Stomach (tissue), 9 donors: Measurements from ENCODE around the gene EEF2K. TPM values are rescaled to one million over a fixed set of nuclear protein-coding genes. Genes with fewer than 3 reads are reported as not detected.
A peak's percentile ranks its signal among the peaks of the same experiment; 100 is the strongest.

Source experiments
- DNase-seq, 2 donors: peaks; one replicate each; pipeline versions ENCODE4 v3.0.0 to v3.0.0-alpha.2; 2013 to 2019
- H3K27ac ChIP-seq, 5 donors: fragments of 200-600 bp in 4 of 5; sonication (generic) in 4 of 5; one replicate each; pipeline ENCODE4 v1.5.1; 2013 to 2019; ENCODE audit warnings: mild to moderate bottlenecking in 1 of 5, moderate library complexity in 1 of 5
- H3K27me3 ChIP-seq, 3 donors: fragments of 200-600 bp; sonication (generic); one replicate each; pipeline ENCODE4 v1.5.1; 2017 to 2019; ENCODE audit warnings: mixed run types in 1 of 3
- H3K36me3 ChIP-seq, 4 donors: fragments of 200-600 bp; sonication (generic); 1 replicate in 3 of 4; 2 replicates in 1 of 4; pipeline ENCODE4 v1.5.1; 2016 to 2019
- H3K4me1 ChIP-seq, 4 donors: fragments of 200-600 bp; sonication (generic); one replicate each; pipeline ENCODE4 v1.5.1; 2016 to 2019
- H3K4me3 ChIP-seq, 4 donors: fragments of 200-600 bp; sonication (generic) in 3 of 4; one replicate each; pipeline ENCODE4 v1.5.1; 2016 to 2019; ENCODE audit warnings: mild to moderate bottlenecking in 1 of 4
- H3K9me3 ChIP-seq, 4 donors: fragments of 200-600 bp; sonication (generic); one replicate each; pipeline ENCODE4 v1.5.1; 2016 to 2019
- EP300 ChIP-seq: sonication (generic); formaldehyde crosslinking; IDR thresholded peaks from one replicate; pipeline ENCODE4 v1.6.1; 2017; ENCODE audit warnings: antibody characterized with exemption
- POLR2A ChIP-seq, 4 donors: fragments of 450-650 bp; IDR thresholded peaks; one replicate each; pipeline ENCODE4 v1.6.1; 2016; ENCODE audit warnings: antibody characterized with exemption in 4 of 4, control low read depth in 2 of 4, mild to moderate bottlenecking in 1 of 4, moderate library complexity in 1 of 4
- POLR2AphosphoS5 ChIP-seq, 3 donors: sonication (generic); formaldehyde crosslinking; IDR thresholded peaks; one replicate each; pipeline ENCODE4 v1.6.1; 2016; ENCODE audit warnings: antibody characterized with exemption in 3 of 3
- WGBS, 5 donors: extraction: QIAGEN DNeasy Blood & Tissue Kit in 3 of 5; methylation state at CpG; one replicate each; pipeline versions ENCODE4 v1.1.5 to v1.1.7; 2013 to 2018; 5-methylcytosine and 5-hydroxymethylcytosine counted together
- intact Hi-C: fragments of 100-400 bp; cut with DNase I; formaldehyde crosslinking; loops from one replicate; pipeline ENCODE4 v1.15.1; 2023; ENCODE audit warnings: low total_unique reads
- polyA plus RNA-seq, 3 donors: library from polyadenylated mRNA; stranded (reverse); fragments of 200-250 nt; gene quantifications; one replicate each; pipeline ENCODE4 v1.2.3, GENCODE V29; 2013
- total RNA-seq, 5 donors: library from RNA; depleted of rRNA; stranded (reverse); fragments of >200 nt; gene quantifications; one replicate each; pipeline versions ENCODE4 v1.1.0 to v1.2.3, GENCODE V29; 2014 to 2016
- TF ChIP-seq, protein P1 (sequence below), 7 experiments: fragments of 450-650 bp in 4 of 7; fragments of 200-600 bp in 3 of 7; sonication (generic) in 3 of 7; IDR thresholded peaks; one replicate each; pipeline ENCODE4 v1.5.1; 2016 to 2019; ENCODE audit warnings: antibody characterized with exemption in 7 of 7, control low read depth in 2 of 7, mild to moderate bottlenecking in 1 of 7
- donor health status: healthy with polysubstance abuse.
- donor health status: Bipolar disorder and iron deficiency.
- donor health status: healthy.

The EEF2K gene
- total and polyA plus RNA-seq, 8 donors, result 3.4 to 170 (median 27.1) TPM

- Histone ChIP-seq H3K27me3 (no peaks in the 10 kb centered on the region), H3K27ac (peak overlapping the region; percentile 80 to 96 (median 92)), H3K36me3 (peaks cover 0 to 6% (median 3%) of the 10 kb centered on the region in 4 donors), H3K4me1 (peaks cover 33 to 61% (median 49%) of the 10 kb centered on the region in 4 donors), H3K4me3 (peak overlapping the region; percentile 84 to 99 (median 92)), H3K9me3 (no peaks in the 10 kb centered on the region)
- peak; percentile 88 to 92 for DNase-seq
- 3 to 6% (median 5%) methylated on average over 25 to 35 of the region's 35 CpGs for WGBS, 5 donors
- intact Hi-C loops, result no loop called here
- TF ChIP-seq POLR2AphosphoS5 (IDR thresholded peaks at IDR 0.05) (peak in 2 of 3 donors; percentile 43 to 72), EP300 (no peak)
Observed at GRCh38 chr16:22206842-22207714, 1.0 kb downstream of the EEF2K start.

DNA sequence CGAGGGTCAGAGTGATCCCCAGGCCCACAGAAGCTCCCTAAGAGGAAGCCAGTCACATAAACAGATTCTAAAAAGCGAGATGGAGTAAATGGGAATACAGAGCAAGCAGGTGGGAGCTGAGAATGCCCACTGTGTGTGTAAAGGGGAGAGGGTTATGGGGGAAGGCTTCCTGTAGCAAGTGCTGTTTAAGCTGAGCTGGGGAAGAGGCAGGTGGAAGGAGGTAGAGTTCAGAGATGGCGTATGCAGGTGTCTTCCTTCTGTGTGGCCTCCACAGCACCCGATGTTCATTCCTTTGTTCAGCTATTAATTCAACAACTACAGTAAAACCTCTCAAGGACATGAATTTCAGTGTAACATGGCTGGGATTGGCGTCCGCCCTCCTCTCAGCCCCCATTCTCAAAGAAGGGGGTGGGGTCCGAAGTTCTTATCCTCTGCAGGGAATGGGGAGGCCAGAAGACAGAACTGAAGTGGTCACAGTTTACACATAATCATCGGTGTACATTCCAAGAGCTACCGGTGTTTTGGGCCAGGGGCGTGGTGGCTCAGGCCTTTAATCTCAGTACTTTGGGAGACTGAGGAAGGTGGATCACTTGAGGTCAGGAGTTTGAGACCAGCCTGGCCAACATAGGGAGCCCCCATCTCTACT, 1.8 kb downstream of the EEF2K start:
- Histone ChIP-seq H3K4me3 (peak overlapping the region; percentile 84 to 99 (median 92)), H3K9me3 (no peaks in the 10 kb centered on the region), H3K36me3 (peaks cover 0 to 13% (median 10%) of the 10 kb centered on the region in 4 donors), H3K27ac (peak overlapping the region in 4 of 5 donors; percentile 87 to 96 (median 93)), H3K4me1 (peaks cover 33 to 69% (median 51%) of the 10 kb centered on the region in 4 donors), H3K27me3 (no peaks in the 10 kb centered on the region)
- intact Hi-C loops, result no loop called here
- no peak for TF ChIP-seq POLR2A (IDR thresholded peaks at IDR 0.05)
- TF ChIP-seq, protein P1, sequence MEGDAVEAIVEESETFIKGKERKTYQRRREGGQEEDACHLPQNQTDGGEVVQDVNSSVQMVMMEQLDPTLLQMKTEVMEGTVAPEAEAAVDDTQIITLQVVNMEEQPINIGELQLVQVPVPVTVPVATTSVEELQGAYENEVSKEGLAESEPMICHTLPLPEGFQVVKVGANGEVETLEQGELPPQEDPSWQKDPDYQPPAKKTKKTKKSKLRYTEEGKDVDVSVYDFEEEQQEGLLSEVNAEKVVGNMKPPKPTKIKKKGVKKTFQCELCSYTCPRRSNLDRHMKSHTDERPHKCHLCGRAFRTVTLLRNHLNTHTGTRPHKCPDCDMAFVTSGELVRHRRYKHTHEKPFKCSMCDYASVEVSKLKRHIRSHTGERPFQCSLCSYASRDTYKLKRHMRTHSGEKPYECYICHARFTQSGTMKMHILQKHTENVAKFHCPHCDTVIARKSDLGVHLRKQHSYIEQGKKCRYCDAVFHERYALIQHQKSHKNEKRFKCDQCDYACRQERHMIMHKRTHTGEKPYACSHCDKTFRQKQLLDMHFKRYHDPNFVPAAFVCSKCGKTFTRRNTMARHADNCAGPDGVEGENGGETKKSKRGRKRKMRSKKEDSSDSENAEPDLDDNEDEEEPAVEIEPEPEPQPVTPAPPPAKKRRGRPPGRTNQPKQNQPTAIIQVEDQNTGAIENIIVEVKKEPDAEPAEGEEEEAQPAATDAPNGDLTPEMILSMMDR (IDR thresholded peaks at IDR 0.05), result no peak
- TF ChIP-seq POLR2AphosphoS5 (IDR thresholded peaks at IDR 0.05), result no peak
- TF ChIP-seq EP300, result no peak
- 32 to 45% (median 36%) methylated on average over 10 of the region's 10 CpGs for WGBS, 5 donors
- no peak for DNase-seq

DNA sequence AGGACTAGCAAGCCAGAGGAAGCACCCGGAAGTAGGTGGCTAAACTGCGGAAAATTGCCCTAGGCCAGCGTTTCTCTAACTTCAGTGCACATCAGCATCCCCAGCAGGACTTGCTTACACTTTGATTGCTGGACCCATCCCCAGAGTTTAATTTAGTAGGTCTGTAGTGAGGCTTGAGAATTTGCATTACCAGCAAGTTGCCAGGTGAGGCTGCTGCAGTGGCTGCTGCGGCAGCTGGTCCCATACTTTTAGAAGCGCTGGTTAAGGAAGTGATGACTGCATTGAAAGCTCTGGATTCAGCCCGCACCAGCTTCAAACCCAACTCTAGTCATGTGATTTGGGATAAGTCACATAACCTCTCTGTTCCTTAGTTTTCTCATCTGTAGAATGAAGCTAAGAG, 4.2 kb downstream of the EEF2K start:
- H3K36me3 ChIP-seq, result peaks cover 0 to 34% (median 30%) of the 10 kb centered on the region in 4 donors
- WGBS, 5 donors, result 93 to 96% (median 96%) methylated on average over 6 of the region's 6 CpGs
- H3K4me3 ChIP-seq, result peak overlapping the region in 1 of 4 donors; percentile 17
- no peak for DNase-seq
- intact Hi-C loops, result no loop called here
- TF ChIP-seq POLR2A (IDR thresholded peaks at IDR 0.05), result no peak
- H3K4me1 ChIP-seq, result peaks cover 33 to 80% (median 56%) of the 10 kb centered on the region in 4 donors
- H3K9me3 ChIP-seq, result no peaks in the 10 kb centered on the region
- no peak overlapping the region for H3K27ac ChIP-seq
- no peaks in the 10 kb centered on the region for H3K27me3 ChIP-seq

GRCh38 chr16:22210854-22211253, 4.8 kb downstream of the EEF2K start:
- TF ChIP-seq EP300 (no peak), POLR2AphosphoS5 (IDR thresholded peaks at IDR 0.05) (no peak), POLR2A (IDR thresholded peaks at IDR 0.05) (no peak)
- TF ChIP-seq, protein P1 (IDR thresholded peaks at IDR 0.05), result no peak
- Histone ChIP-seq H3K27ac (no peak overlapping the region), H3K36me3 (peaks cover 0 to 39% (median 33%) of the 10 kb centered on the region in 4 donors), H3K9me3 (no peaks in the 10 kb centered on the region), H3K27me3 (no peaks in the 10 kb centered on the region), H3K4me1 (peaks cover 29 to 80% (median 53%) of the 10 kb centered on the region in 4 donors), H3K4me3 (no peak overlapping the region)
- DNase-seq, result no peak
- 72 to 87% (median 81%) methylated on average over 2 of the region's 2 CpGs for WGBS, 5 donors
- intact Hi-C loops, result no loop called here

DNA sequence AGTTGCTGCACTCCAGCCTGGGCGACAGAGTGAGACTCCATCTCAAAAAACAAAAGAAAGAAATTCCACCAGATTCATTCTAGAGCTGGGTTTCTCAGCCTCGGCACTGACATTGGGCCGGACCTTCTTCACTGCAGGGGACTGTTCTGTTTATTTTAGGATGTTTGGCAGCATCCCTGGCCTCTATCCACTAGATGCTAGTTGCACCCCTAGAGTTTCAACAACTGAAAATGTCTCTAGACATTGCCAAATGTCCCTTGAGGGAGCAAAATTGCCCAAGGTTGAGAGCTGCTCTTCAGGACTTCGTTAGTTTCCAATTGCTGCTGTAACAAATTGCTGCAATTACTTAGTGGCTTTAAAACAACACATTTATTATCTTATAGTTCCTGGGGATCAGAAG, 7.2 kb downstream of the EEF2K start:
- Histone ChIP-seq H3K27me3 (no peaks in the 10 kb centered on the region), H3K27ac (no peak overlapping the region), H3K4me1 (peaks cover 20 to 79% (median 48%) of the 10 kb centered on the region in 4 donors), H3K36me3 (peaks cover 3 to 41% (median 38%) of the 10 kb centered on the region in 4 donors), H3K9me3 (no peaks in the 10 kb centered on the region), H3K4me3 (no peak overlapping the region)
- TF ChIP-seq, protein P1 (IDR thresholded peaks at IDR 0.05), result no peak
- TF ChIP-seq POLR2A (IDR thresholded peaks at IDR 0.05) (no peak), EP300 (no peak), POLR2AphosphoS5 (IDR thresholded peaks at IDR 0.05) (no peak)
- no peak for DNase-seq
- intact Hi-C loops, result no loop called here
- 67 to 89% (median 78%) methylated on average over 4 of the region's 4 CpGs for WGBS, 5 donors
